Measurements from ENCODE around the gene HOXB6. TPM values are rescaled to one million over a fixed set of nuclear protein-coding genes. Genes with fewer than 3 reads are reported as not detected.

Gene HOXB6
- total and polyA plus RNA-seq, 5 donors from 2014 or later = not detected

DNA sequence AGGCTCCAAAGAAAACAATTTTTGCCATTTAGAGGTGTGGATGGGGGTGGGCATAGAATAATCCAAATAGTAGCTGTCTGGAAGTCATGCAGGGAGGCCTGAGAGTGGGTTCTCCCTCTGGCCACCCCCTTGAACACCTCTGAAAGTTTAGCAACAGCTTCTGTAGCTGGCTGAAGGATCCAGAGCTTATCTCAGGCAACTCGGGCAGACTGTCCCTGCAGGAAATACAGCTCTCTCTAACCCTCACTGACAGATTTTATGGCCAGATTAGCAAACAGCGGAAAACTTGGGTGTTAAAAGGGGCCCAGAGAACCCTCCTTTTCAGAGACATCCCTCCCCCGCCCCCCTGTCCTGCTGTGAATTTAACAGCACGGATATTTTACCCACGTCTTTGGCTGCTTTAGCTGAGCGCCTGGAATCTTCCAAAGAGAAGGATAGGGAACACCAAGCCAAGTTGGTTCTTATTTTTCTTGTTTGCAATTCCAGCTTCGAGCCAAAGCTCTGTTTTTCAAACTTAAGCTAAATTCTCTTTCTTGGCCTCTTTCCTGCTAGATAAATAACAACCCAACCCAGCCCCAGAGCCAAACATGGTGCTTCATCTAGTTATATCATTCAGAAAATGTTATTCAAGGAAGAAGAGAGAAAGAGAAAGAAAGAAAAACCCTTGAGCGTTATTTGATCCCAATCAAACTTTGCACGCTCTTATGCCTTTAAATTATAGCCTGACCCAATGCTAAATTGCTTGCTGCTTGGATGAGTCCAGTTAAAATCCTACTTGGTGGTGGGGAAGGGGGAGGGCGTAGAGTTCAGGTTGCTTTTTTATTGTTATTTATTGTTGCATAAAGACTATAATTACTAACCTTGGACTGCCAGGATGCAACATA, 57.6 kb downstream of the HOXB6 start:
- peaks cover 8% of the 10 kb centered on the region for H3K36me3 Mint-ChIP-seq
- H3K4me3 Mint-ChIP-seq = peak overlapping the region; percentile 83 to 99 (median 95)
- peak overlapping the region; percentile 71 for H3K4me3 ChIP-seq (ENCODE audit: low read depth, low read length)
- DNase-seq (peak in 1 of 3 donors; percentile 34), ATAC-seq (ENCODE audit: low read depth in 2 of 2) (no peak)
- peaks cover 38% of the 10 kb centered on the region for H3K27me3 Mint-ChIP-seq
- no peaks in the 10 kb centered on the region for H3K9me3 ChIP-seq (ENCODE audit: control insufficient read depth in 2 of 2, low read length in 2 of 2)
- H3K27ac ChIP-seq (ENCODE audit: insufficient read depth, low read length, poor library complexity, severe bottlenecking) = peak overlapping the region; percentile 86
- H3K4me1 Mint-ChIP-seq = peaks cover 7 to 48% (median 27%) of the 10 kb centered on the region in 4 donors
- peak overlapping the region; percentile 90 to 97 (median 96) for H3K27ac Mint-ChIP-seq
- H3K27me3 ChIP-seq (ENCODE audit: control insufficient read depth, insufficient read depth, low read length) = peaks cover 3% of the 10 kb centered on the region
- H3K36me3 ChIP-seq (ENCODE audit: control insufficient read depth, insufficient read depth, low read length) = no peaks in the 10 kb centered on the region
- H3K4me1 ChIP-seq (ENCODE audit: control insufficient read depth, insufficient read depth, low read length, poor library complexity, severe bottlenecking) = peaks cover 49% of the 10 kb centered on the region
- H3K9me3 Mint-ChIP-seq = no peaks in the 10 kb centered on the region

DNA sequence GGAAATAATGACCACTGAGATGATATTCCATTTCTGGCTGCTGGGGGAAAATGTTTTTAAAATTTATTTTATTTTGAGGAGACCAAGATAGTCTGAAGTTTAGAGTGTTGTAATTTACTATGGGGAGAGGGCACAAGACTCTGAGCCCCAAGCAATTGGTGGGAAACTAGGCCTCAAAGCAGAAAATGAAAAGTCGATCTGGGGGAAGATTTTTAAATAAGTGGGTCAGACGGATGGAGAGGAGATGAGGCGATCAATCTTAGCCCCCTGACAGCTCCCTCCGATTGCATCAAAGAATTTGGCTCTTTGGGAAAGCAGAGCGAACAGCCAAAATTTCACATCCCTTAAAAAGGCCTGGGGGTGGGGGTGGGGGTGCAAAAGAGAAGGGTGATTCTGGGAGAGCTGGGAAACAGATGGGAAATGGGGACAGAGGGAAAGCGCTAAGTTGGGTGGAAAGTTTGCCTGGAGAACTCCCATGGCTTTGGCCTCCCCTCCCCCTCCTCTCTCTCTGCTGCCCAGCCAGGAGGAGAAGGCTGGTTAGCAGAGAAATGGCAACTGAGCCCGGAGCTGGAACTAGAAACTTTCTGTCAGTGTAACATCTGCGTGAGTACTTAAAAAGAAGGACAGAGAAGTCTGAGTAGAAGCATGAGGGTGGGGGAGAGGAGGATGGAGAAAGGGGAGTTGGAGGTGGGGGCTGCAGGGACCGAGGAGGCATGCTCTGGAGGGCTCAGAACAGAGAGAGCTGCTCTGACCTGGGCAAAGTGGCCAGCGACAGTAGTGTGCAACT, 58.5 kb downstream of the HOXB6 start:
- Histone ChIP-seq H3K9me3 (ENCODE audit: control insufficient read depth in 2 of 2, low read length in 2 of 2) (no peaks in the 10 kb centered on the region), H3K27me3 (ENCODE audit: control insufficient read depth, insufficient read depth, low read length) (peaks cover 3% of the 10 kb centered on the region), H3K27ac (ENCODE audit: insufficient read depth, low read length, poor library complexity, severe bottlenecking) (peak overlapping the region; percentile 86), H3K4me3 (ENCODE audit: low read depth, low read length) (peak overlapping the region; percentile 71), H3K4me1 (ENCODE audit: control insufficient read depth, insufficient read depth, low read length, poor library complexity, severe bottlenecking) (peaks cover 49% of the 10 kb centered on the region), H3K36me3 (ENCODE audit: control insufficient read depth, insufficient read depth, low read length) (no peaks in the 10 kb centered on the region)
- H3K36me3 Mint-ChIP-seq = peaks cover 11% of the 10 kb centered on the region
- no peaks in the 10 kb centered on the region for H3K9me3 Mint-ChIP-seq
- H3K4me3 Mint-ChIP-seq = peak overlapping the region; percentile 83 to 99 (median 95)
- DNase-seq (no peak), ATAC-seq (ENCODE audit: low read depth in 2 of 2) (no peak)
- peaks cover 43% of the 10 kb centered on the region for H3K27me3 Mint-ChIP-seq
- H3K4me1 Mint-ChIP-seq = peaks cover 7 to 52% (median 27%) of the 10 kb centered on the region in 4 donors
- peak overlapping the region; percentile 60 to 97 (median 96) for H3K27ac Mint-ChIP-seq

Other genes starting within 250 kb of the HOXB6 start
- gene SKAP1, start 174.8 kb downstream of the HOXB6 start, total RNA-seq = 196 TPM
- 100 to 1,000 TPM; 348 to 554 (median 391) TPM for gene SKAP1, start 174.8 kb downstream of the HOXB6 start, polyA plus RNA-seq
- gene HOXB1, start 74.0 kb downstream of the HOXB6 start, total RNA-seq = not detected
- gene HOXB1, start 74.0 kb downstream of the HOXB6 start, polyA plus RNA-seq = not detected
- 19.1 TPM for gene HOXB2, start 59.9 kb downstream of the HOXB6 start, total RNA-seq
- gene HOXB2, start 59.9 kb downstream of the HOXB6 start, polyA plus RNA-seq = 10 to 100 TPM; 27.1 to 42.4 (median 32.4) TPM
- gene HOXB4, start 26.6 kb downstream of the HOXB6 start, total RNA-seq = 2.9 TPM
- under 1 TPM in 2 of 4 donors, not detected in 2; 0.16 to 0.18 TPM for gene HOXB4, start 26.6 kb downstream of the HOXB6 start, polyA plus RNA-seq
- gene HOXB3, start 14.7 kb downstream of the HOXB6 start, total RNA-seq = 8.1 TPM
- gene HOXB3, start 14.7 kb downstream of the HOXB6 start, polyA plus RNA-seq = under 1 TPM in 2 of 4 donors, not detected in 2; 0.05 to 0.16 TPM
- not detected for gene HOXB5, start 11.2 kb downstream of the HOXB6 start, total RNA-seq
- gene HOXB5, start 11.2 kb downstream of the HOXB6 start, polyA plus RNA-seq = not detected
- gene HOXB7, start 6.0 kb upstream of the HOXB6 start, total RNA-seq = 2.1 TPM
- 1 to 10 TPM in 3 of 4 donors, under 1 TPM in 1; 0.77 to 7.2 (median 2.1) TPM for gene HOXB7, start 6.0 kb upstream of the HOXB6 start, polyA plus RNA-seq
- gene HOXB8, start 10.3 kb upstream of the HOXB6 start, total RNA-seq = not detected
- not detected for gene HOXB8, start 10.3 kb upstream of the HOXB6 start, polyA plus RNA-seq
- gene HOXB9, start 21.4 kb upstream of the HOXB6 start, total RNA-seq = 0.25 TPM
- gene HOXB9, start 21.4 kb upstream of the HOXB6 start, polyA plus RNA-seq = not detected
- not detected for gene PRAC1, start 117.5 kb upstream of the HOXB6 start, total RNA-seq
- not detected for gene PRAC1, start 117.5 kb upstream of the HOXB6 start, polyA plus RNA-seq
- not detected for gene PRAC2, start 118.2 kb upstream of the HOXB6 start, total RNA-seq
- gene PRAC2, start 118.2 kb upstream of the HOXB6 start, polyA plus RNA-seq = not detected
- gene HOXB13, start 123.8 kb upstream of the HOXB6 start, total RNA-seq = not detected
- gene HOXB13, start 123.8 kb upstream of the HOXB6 start, polyA plus RNA-seq = not detected
- gene TTLL6, start 212.2 kb upstream of the HOXB6 start, total RNA-seq = not detected
- not detected for gene TTLL6, start 212.2 kb upstream of the HOXB6 start, polyA plus RNA-seq
- gene CALCOCO2, start 226.0 kb upstream of the HOXB6 start, total RNA-seq = 226 TPM
- gene CALCOCO2, start 226.0 kb upstream of the HOXB6 start, polyA plus RNA-seq = 100 to 1,000 TPM; 179 to 240 (median 203) TPM

All from CD4-positive, CD25-positive, alpha-beta regulatory T cell (primary cell).